Cardiac fibroblast (primary cell): ENCODE results near the gene TMEM119.
"Not testable (repeated sequence)": the region's sequence is repeated elsewhere in the genome, so short reads cannot be mapped to it uniquely, and the experiment has no call there.

Experiments
- DNase-seq, 2 donors: peaks; one replicate each; pipeline versions ENCODE4 v3.0.0 to v3.0.0-alpha.2; 2010; ENCODE audit warnings: low read depth in 2 of 2
- H3K4me3 ChIP-seq, 2 donors: replicated peaks in 1 of 2; 1 replicate in 1 of 2; 2 replicates in 1 of 2; pipeline ENCODE4 v1.5.1; 2011; ENCODE audit warnings: low read depth in 2 of 2, low read length in 2 of 2, mild to moderate bottlenecking in 2 of 2, moderate library complexity in 1 of 2
- CTCF ChIP-seq: IDR thresholded peaks from one replicate; pipeline ENCODE4 v1.5.1; 2011; ENCODE audit warnings: low read depth, mild to moderate bottlenecking, low read length, inconsistent platforms

TMEM119 gene

GRCh38 chr12:108592033-108592909 is 5.6 kb downstream of the TMEM119 start:
- no peak for DNase-seq
- H3K4me3 ChIP-seq, result no peak overlapping the region
- no peak for TF ChIP-seq CTCF

- no peak for DNase-seq
Observed at GRCh38 chr12:108591267-108591980, 6.5 kb downstream of the TMEM119 start.

GRCh38 chr12:108590463-108590862 is 7.4 kb downstream of the TMEM119 start:
- H3K4me3 ChIP-seq, DNase-seq: not testable (repeated sequence)

More at GRCh38 chr12:108591267-108591980, 6.5 kb downstream of the TMEM119 start:
- no peak overlapping the region for H3K4me3 ChIP-seq
- no peak for TF ChIP-seq CTCF

- no peak for DNase-seq
- no peak for TF ChIP-seq CTCF
- H3K4me3 ChIP-seq, result no peak overlapping the region
Observed at GRCh38 chr12:108589840-108590229, 8.0 kb downstream of the TMEM119 start.

GRCh38 chr12:108589028-108589839 is 8.7 kb downstream of the TMEM119 start:
- peak in 1 of 2 donors; percentile 55 for DNase-seq
- TF ChIP-seq CTCF, result no peak
- H3K4me3 ChIP-seq, result no peak overlapping the region

GRCh38 chr12:108587826-108588225 is 10.1 kb downstream of the TMEM119 start:
- H3K4me3 ChIP-seq, result no peak overlapping the region
- no peak for DNase-seq
- TF ChIP-seq CTCF, result no peak

- DNase-seq, result no peak
- no peak for TF ChIP-seq CTCF
- H3K4me3 ChIP-seq, result no peak overlapping the region
Observed at GRCh38 chr12:108586306-108586705, 11.6 kb downstream of the TMEM119 start.
